ENCODE results near the gene FCGR1A. TPM values are rescaled to one million over a fixed set of nuclear protein-coding genes. Genes with fewer than 3 reads are reported as not detected.

The FCGR1A gene
- total RNA-seq, 2 donors from 2014 or later, result not detected

Other genes starting within 250 kb of the FCGR1A start
- gene PPIAL4C, start 198.8 kb upstream of the FCGR1A start, total RNA-seq, result not detected
- 10 to 100 TPM; 23.1 to 26.7 TPM for gene BOLA1, start 116.9 kb downstream of the FCGR1A start, total RNA-seq
- gene SV2A, start 135.2 kb downstream of the FCGR1A start, total RNA-seq, result 1 to 10 TPM; 5.8 to 7.5 TPM
- gene SF3B4, start 145.1 kb downstream of the FCGR1A start, total RNA-seq, result 10 to 100 TPM; 45.8 to 90.6 TPM
- 1 to 10 TPM; 3.0 to 7.9 TPM for gene MTMR11, start 154.2 kb downstream of the FCGR1A start, total RNA-seq
- gene OTUD7B, start 228.0 kb downstream of the FCGR1A start, total RNA-seq, result 10 to 100 TPM; 21.4 to 48.7 TPM